Testis (tissue), 3 donors: Measurements from ENCODE around the gene CLIP2. TPM values are rescaled to one million over a fixed set of nuclear protein-coding genes. Genes with fewer than 3 reads are reported as not detected.
"Not testable (repeated sequence)": the region's sequence is repeated elsewhere in the genome, so short reads cannot be mapped to it uniquely, and the experiment has no call there.

Experiments
- DNase-seq: peaks from one replicate; pipeline ENCODE4 v3.0.0-alpha.2; 2019
- H3K27ac ChIP-seq, 2 donors: fragments of 200-600 bp; sonication (generic); one replicate each; pipeline ENCODE4 v1.5.1; 2019
- H3K27me3 ChIP-seq: fragments of 200-600 bp; sonication (generic); one replicate; pipeline ENCODE4 v1.5.1; 2019
- H3K36me3 ChIP-seq: fragments of 200-600 bp; sonication (generic); one replicate; pipeline ENCODE4 v1.5.1; 2017; ENCODE audit warnings: low read depth; ENCODE audit errors: missing control alignments
- H3K4me1 ChIP-seq: fragments of 200-600 bp; sonication (generic); one replicate; pipeline ENCODE4 v1.5.1; 2019
- H3K4me3 ChIP-seq, 2 donors: fragments of 200-600 bp; sonication (generic); one replicate each; pipeline ENCODE4 v1.5.1; 2017 to 2019
- H3K9me3 ChIP-seq: fragments of 200-600 bp; sonication (generic); one replicate; pipeline ENCODE4 v1.5.1; 2017
- POLR2A ChIP-seq: fragments of 450-650 bp; IDR thresholded peaks from one replicate; pipeline ENCODE4 v1.6.1; 2017; ENCODE audit warnings: antibody characterized with exemption, mild to moderate bottlenecking, moderate library complexity
- WGBS, 2 donors: methylation state at CpG; one replicate each; pipeline ENCODE4 v1.1.5; 2018; 5-methylcytosine and 5-hydroxymethylcytosine counted together
- intact Hi-C: fragments of 100-400 bp; cut with DNase I; formaldehyde crosslinking; loops from one replicate; pipeline ENCODE4 v1.15.1; 2023; ENCODE audit warnings: low total_unique reads
- polyA plus RNA-seq: library from polyadenylated mRNA; stranded (reverse); fragments of 350-450 nt; fragmentation: Illumina TruSeq; extraction: RNeasy Lipid Tissue Mini Kit (QIAGEN cat#74804); gene quantifications from one replicate; pipeline ENCODE4 v1.2.3, GENCODE V29; 2014; ENCODE audit warnings: low read depth, low replicate concordance; ENCODE audit not compliant: insufficient read depth
- total RNA-seq, 2 donors: library from RNA; depleted of rRNA; stranded (reverse); fragments of >200 nt; gene quantifications; one replicate each; pipeline ENCODE4 v1.2.3, GENCODE V29; 2016
- TF ChIP-seq, protein P1 (sequence below), 3 experiments: fragments of 450-650 bp in 2 of 3; fragments of 200-600 bp in 1 of 3; sonication (generic) in 1 of 3; IDR thresholded peaks; one replicate each; pipeline ENCODE4 v1.5.1; 2016 to 2019; ENCODE audit warnings: antibody characterized with exemption in 3 of 3, mild to moderate bottlenecking in 2 of 3, moderate library complexity in 1 of 3

CLIP2 gene
- total and polyA plus RNA-seq, 3 donors from 2014 or later: 8.5 to 19.8 (median 16.5) TPM

- Histone ChIP-seq H3K27ac (no peak overlapping the region), H3K9me3 (no peaks in the 10 kb centered on the region), H3K36me3 (no peaks in the 10 kb centered on the region), H3K4me3 (no peak overlapping the region), H3K4me1 (no peaks in the 10 kb centered on the region), H3K27me3 (no peaks in the 10 kb centered on the region)
- DNase-seq: no peak
- intact Hi-C loops: loop anchor here (10.0 kb wide), 1 partner anchor 154 kb away; no protein-coding TSS in a partner anchor
- 76 to 85% methylated on average over 2 of the region's 2 CpGs for WGBS, 2 donors
- TF ChIP-seq, protein P1, sequence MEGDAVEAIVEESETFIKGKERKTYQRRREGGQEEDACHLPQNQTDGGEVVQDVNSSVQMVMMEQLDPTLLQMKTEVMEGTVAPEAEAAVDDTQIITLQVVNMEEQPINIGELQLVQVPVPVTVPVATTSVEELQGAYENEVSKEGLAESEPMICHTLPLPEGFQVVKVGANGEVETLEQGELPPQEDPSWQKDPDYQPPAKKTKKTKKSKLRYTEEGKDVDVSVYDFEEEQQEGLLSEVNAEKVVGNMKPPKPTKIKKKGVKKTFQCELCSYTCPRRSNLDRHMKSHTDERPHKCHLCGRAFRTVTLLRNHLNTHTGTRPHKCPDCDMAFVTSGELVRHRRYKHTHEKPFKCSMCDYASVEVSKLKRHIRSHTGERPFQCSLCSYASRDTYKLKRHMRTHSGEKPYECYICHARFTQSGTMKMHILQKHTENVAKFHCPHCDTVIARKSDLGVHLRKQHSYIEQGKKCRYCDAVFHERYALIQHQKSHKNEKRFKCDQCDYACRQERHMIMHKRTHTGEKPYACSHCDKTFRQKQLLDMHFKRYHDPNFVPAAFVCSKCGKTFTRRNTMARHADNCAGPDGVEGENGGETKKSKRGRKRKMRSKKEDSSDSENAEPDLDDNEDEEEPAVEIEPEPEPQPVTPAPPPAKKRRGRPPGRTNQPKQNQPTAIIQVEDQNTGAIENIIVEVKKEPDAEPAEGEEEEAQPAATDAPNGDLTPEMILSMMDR (IDR thresholded peaks at IDR 0.05): no peak
- TF ChIP-seq POLR2A: no peak
These were observed 121.6 kb downstream of the CLIP2 start for GRCh38 chr7:74410772-74411171.

GRCh38 chr7:74411571-74411970 lies 122.4 kb downstream of the CLIP2 start:
- not testable (repeated sequence) for H3K9me3 ChIP-seq, DNase-seq, H3K4me3 ChIP-seq, H3K36me3 ChIP-seq, H3K4me1 ChIP-seq, H3K27me3 ChIP-seq, H3K27ac ChIP-seq
- intact Hi-C loops: loop anchor here (10.0 kb wide), 1 partner anchor 153 kb away; no protein-coding TSS in a partner anchor
- 70 to 76% methylated on average over 5 of the region's 5 CpGs for WGBS, 2 donors

GRCh38 chr7:74412056-74412455 lies 122.8 kb downstream of the CLIP2 start:
- no peak for TF ChIP-seq POLR2A
- TF ChIP-seq, protein P1 (IDR thresholded peaks at IDR 0.05): no peak
- H3K27me3 ChIP-seq: no peaks in the 10 kb centered on the region
- H3K36me3 ChIP-seq: no peaks in the 10 kb centered on the region
- H3K4me3 ChIP-seq: no peak overlapping the region
- no peaks in the 10 kb centered on the region for H3K4me1 ChIP-seq
- intact Hi-C loops: loop anchor here (10.0 kb wide), 1 partner anchor 153 kb away; no protein-coding TSS in a partner anchor
- H3K27ac ChIP-seq: no peak overlapping the region
- H3K9me3 ChIP-seq: no peaks in the 10 kb centered on the region
- DNase-seq: no peak
- 53 to 57% methylated on average over 4 of the region's 4 CpGs for WGBS, 2 donors

DNA sequence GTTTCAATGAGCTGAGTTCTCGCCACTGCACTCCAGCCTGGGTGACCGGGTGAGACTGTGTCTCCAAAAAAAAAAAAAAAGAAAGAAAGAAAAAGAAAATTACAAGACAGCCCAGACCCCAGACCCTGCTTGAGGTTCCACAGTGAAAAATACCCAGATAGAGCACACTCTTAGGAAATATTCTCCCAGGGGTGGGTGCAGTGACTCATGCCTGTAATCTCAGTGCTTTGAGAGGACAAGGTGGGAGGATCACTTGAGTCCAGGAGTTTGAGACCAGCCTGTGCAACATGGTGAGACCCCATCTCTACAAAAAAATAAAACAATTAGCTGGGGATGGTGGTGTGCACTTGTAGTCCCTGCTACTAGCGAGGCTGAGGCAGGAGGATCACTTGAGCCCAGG lies 123.4 kb downstream of the CLIP2 start:
- WGBS, 2 donors: 81 to 91% methylated on average over 3 of the region's 3 CpGs
- Histone ChIP-seq H3K27ac (no peak overlapping the region), H3K36me3 (no peaks in the 10 kb centered on the region), H3K4me1 (no peaks in the 10 kb centered on the region), H3K9me3 (no peaks in the 10 kb centered on the region), H3K27me3 (no peaks in the 10 kb centered on the region), H3K4me3 (no peak overlapping the region)
- TF ChIP-seq POLR2A: no peak
- TF ChIP-seq, protein P1 (IDR thresholded peaks at IDR 0.05): no peak
- no peak for DNase-seq
- intact Hi-C loops: loop anchor here (10.0 kb wide), 1 partner anchor 152 kb away; no protein-coding TSS in a partner anchor

GRCh38 chr7:74414595-74415333 lies 125.6 kb downstream of the CLIP2 start:
- not testable (repeated sequence) for H3K27me3 ChIP-seq, H3K27ac ChIP-seq, H3K9me3 ChIP-seq, H3K4me1 ChIP-seq, H3K4me3 ChIP-seq, DNase-seq, H3K36me3 ChIP-seq
- WGBS, 2 donors: 84% methylated on average over 7 of the region's 7 CpGs; no CpG with 5 or more reads in 1 of the 2 donors
- intact Hi-C loops: loop anchor here (10.0 kb wide), 1 partner anchor 150 kb away; no protein-coding TSS in a partner anchor
